PC-3 (cell line): ENCODE results near the gene STT3A. TPM values are rescaled to one million over a fixed set of nuclear protein-coding genes. Genes with fewer than 3 reads are reported as not detected.

ENCODE experiments used
- ATAC-seq: fragments of 200-7000 bp; cut with Tn5 transposase; 2 replicates; pipeline ENCODE4 v1.9.1; 2020; ENCODE audit warnings: mild to moderate bottlenecking, moderate library complexity
- BruUV-seq: library from RNA; stranded (reverse); fragments of 400-500 nt; replicated peaks from 2 replicates; lab custom pipeline; 2021; lab: Mats Ljungman, UMichigan
- CTCF ChIA-PET: fragments of 300-600 bp; sonication (Branson Sonifier 250); formaldehyde crosslinking; loops from one replicate; lab custom pipeline; 2022; ENCODE audit warnings: antibody characterized with exemption; lab: Charles Lee
- POLR2A ChIA-PET: fragments of 300-600 bp; sonication (Branson Sonifier 250); formaldehyde crosslinking; loops from one replicate; lab custom pipeline; 2022; ENCODE audit warnings: antibody characterized with exemption; ENCODE audit not compliant: unreplicated experiment; lab: Charles Lee
- DNase-seq: peaks from one replicate; pipeline ENCODE4 v3.0.0-alpha.2; 2015
- H2AFZ ChIP-seq: fragments of 300-600 bp; sonication (generic); 2 replicates; pipeline ENCODE4 v1.6.0; 2016; ENCODE audit warnings: antibody characterized with exemption, low read length
- H3F3A ChIP-seq: fragments of 300-600 bp; sonication (generic); one replicate; pipeline ENCODE4 v1.6.0; 2017; ENCODE audit warnings: antibody characterized with exemption, low read length, control low read depth, mild to moderate bottlenecking; ENCODE audit not compliant: unreplicated experiment
- H3K27ac ChIP-seq: fragments of 300-600 bp; sonication (generic); 2 replicates; pipeline ENCODE4 v1.5.1; 2016; ENCODE audit warnings: mild to moderate bottlenecking, low read length
- H3K27me3 ChIP-seq: fragments of 300-600 bp; sonication (generic); 2 replicates; pipeline ENCODE4 v1.6.1; 2016; ENCODE audit warnings: low read length, mixed read lengths
- H3K36me3 ChIP-seq: fragments of 300-600 bp; sonication (generic); 2 replicates; pipeline ENCODE4 v1.6.1; 2016; ENCODE audit warnings: low read depth, mixed run types, low read length, mixed read lengths
- H3K4me1 ChIP-seq: fragments of 300-600 bp; sonication (generic); 2 replicates; pipeline ENCODE4 v1.5.1; 2016; ENCODE audit warnings: low read length; ENCODE audit not compliant: insufficient read depth
- H3K4me2 ChIP-seq: fragments of 300-600 bp; sonication (generic); 2 replicates; pipeline ENCODE4 v1.6.0; 2016; ENCODE audit warnings: low read length
- H3K4me3 ChIP-seq: fragments of 300-600 bp; sonication (generic); 2 replicates; pipeline ENCODE4 v1.5.1; 2016; ENCODE audit warnings: mild to moderate bottlenecking, low read length, mixed read lengths
- H3K79me2 ChIP-seq: fragments of 300-600 bp; sonication (generic); 2 replicates; pipeline ENCODE4 v1.6.1; 2017; ENCODE audit warnings: low read length, mixed read lengths
- H3K9ac ChIP-seq: fragments of 300-600 bp; sonication (generic); 2 replicates; pipeline ENCODE4 v1.6.0; 2016; ENCODE audit warnings: mild to moderate bottlenecking, low read length
- H3K9me2 ChIP-seq: fragments of 300-600 bp; sonication (generic); replicated peaks from 2 replicates; pipeline ENCODE4 v1.6.1; 2016; ENCODE audit warnings: mixed run types, low read length, mixed read lengths
- H3K9me3 ChIP-seq: fragments of 300-600 bp; sonication (generic); 2 replicates; pipeline ENCODE4 v1.6.1; 2016; ENCODE audit warnings: low read length, mixed read lengths
- H4K20me1 ChIP-seq: fragments of 300-600 bp; sonication (generic); 2 replicates; pipeline ENCODE4 v1.6.1; 2016; ENCODE audit warnings: low read length, mixed read lengths
- EZH2 ChIP-seq: fragments of 300-600 bp; sonication (generic); IDR thresholded peaks from one replicate; pipeline ENCODE4 v1.6.1; 2017; ENCODE audit warnings: antibody characterized with exemption, mild to moderate bottlenecking, low read length; ENCODE audit not compliant: unreplicated experiment
- EZH2phosphoT487 ChIP-seq: fragments of 300-600 bp; sonication (generic); IDR thresholded peaks from 2 replicates; pipeline ENCODE4 v1.6.1; 2018; ENCODE audit warnings: mild to moderate bottlenecking, antibody characterized with exemption, low read length, borderline replicate concordance
- intact Hi-C: fragments of 100-400 bp; cut with micrococcal nuclease; formaldehyde crosslinking; loops from 2 replicates; pipeline ENCODE4 v1.9.0; 2023
- total RNA-seq: library from RNA; depleted of rRNA; stranded (reverse); fragments of >200 nt; gene quantifications from 2 replicates; pipeline ENCODE4 v1.2.3, GENCODE V29; 2014; rRNA removed
- TF ChIP-seq, protein P1 (sequence below): fragments of 300-600 bp; sonication (generic); conservative IDR thresholded peaks from 2 replicates; pipeline ENCODE4 v1.5.1; 2017; ENCODE audit warnings: antibody characterized with exemption, low read depth, mild to moderate bottlenecking, low read length

STT3A gene
- total RNA-seq, 1 experiment from 2014 or later, result 182 TPM

DNA sequence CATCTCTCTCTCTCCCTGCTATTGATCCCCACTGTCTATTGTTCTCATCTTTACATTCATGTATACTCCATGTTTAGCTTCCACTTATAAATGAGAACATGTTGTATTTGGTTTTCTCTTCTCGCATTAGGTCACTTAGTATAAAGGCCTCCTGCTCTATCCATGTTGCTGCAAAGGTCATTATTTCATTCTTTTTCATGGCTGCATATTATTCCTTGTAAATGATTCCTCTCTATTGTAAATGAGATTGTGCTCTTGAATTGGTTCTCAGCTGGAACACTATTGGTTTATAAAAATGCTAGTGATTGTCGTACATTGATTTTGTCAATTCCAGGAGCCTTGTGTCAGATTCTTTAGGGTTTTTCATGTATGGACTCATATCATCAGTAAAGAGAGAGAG lies 74.5 kb downstream of the STT3A start:
- ChIA-PET CTCF (no interaction called here), POLR2A (no interaction called here)
- intact Hi-C loops, result no loop called here
- H3K4me3 ChIP-seq, result no peak overlapping the region
- H3K4me2 ChIP-seq, result no peak overlapping the region
- no peaks in the 10 kb centered on the region for H4K20me1 ChIP-seq
- H3K4me1 ChIP-seq, result no peaks in the 10 kb centered on the region
- no peaks in the 10 kb centered on the region for H3K9me2 ChIP-seq
- ATAC-seq, result no peak
- no peaks in the 10 kb centered on the region for H3F3A ChIP-seq
- no peak overlapping the region for H3K9ac ChIP-seq
- no peak overlapping the region for H2AFZ ChIP-seq
- DNase-seq, result no peak
- H3K79me2 ChIP-seq, result no peaks in the 10 kb centered on the region
- no peak for TF ChIP-seq EZH2phosphoT487
- TF ChIP-seq, protein P1, sequence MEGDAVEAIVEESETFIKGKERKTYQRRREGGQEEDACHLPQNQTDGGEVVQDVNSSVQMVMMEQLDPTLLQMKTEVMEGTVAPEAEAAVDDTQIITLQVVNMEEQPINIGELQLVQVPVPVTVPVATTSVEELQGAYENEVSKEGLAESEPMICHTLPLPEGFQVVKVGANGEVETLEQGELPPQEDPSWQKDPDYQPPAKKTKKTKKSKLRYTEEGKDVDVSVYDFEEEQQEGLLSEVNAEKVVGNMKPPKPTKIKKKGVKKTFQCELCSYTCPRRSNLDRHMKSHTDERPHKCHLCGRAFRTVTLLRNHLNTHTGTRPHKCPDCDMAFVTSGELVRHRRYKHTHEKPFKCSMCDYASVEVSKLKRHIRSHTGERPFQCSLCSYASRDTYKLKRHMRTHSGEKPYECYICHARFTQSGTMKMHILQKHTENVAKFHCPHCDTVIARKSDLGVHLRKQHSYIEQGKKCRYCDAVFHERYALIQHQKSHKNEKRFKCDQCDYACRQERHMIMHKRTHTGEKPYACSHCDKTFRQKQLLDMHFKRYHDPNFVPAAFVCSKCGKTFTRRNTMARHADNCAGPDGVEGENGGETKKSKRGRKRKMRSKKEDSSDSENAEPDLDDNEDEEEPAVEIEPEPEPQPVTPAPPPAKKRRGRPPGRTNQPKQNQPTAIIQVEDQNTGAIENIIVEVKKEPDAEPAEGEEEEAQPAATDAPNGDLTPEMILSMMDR, result no peak
- BruUV-seq, result no TSS peak
- H3K36me3 ChIP-seq, result peaks cover 4% of the 10 kb centered on the region
- no peaks in the 10 kb centered on the region for H3K27me3 ChIP-seq
- H3K27ac ChIP-seq, result no peak overlapping the region
- H3K9me3 ChIP-seq, result no peaks in the 10 kb centered on the region

DNA sequence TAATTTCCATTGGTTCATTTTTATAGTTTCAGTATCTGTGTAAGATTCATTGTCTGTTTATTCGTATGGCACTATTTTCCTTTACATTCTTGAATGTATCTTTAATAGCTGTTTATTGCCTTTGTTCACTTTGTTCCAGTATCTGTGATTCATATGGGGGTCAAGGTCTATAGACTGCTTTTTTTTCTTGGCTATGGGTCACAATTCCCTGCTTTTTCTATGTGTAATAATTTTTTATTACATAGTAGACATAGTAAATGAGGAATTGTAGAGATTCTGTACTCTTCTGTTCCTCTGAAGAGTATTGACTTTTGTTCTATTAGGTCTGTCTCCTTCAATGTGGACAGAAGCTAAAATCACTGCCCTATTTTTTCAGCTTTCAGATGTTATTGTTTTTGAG lies 77.5 kb downstream of the STT3A start:
- Histone ChIP-seq H2AFZ (no peak overlapping the region), H3K79me2 (no peaks in the 10 kb centered on the region), H3K27me3 (no peaks in the 10 kb centered on the region), H3K4me2 (no peak overlapping the region), H3K9me2 (no peaks in the 10 kb centered on the region), H4K20me1 (no peaks in the 10 kb centered on the region), H3K4me1 (no peaks in the 10 kb centered on the region), H3F3A (no peaks in the 10 kb centered on the region), H3K36me3 (0 out of 2 replicates have a peak, but pooled peaks cover 4% of the 10 kb centered on the region), H3K4me3 (no peak overlapping the region), H3K9ac (no peak overlapping the region), H3K9me3 (no peaks in the 10 kb centered on the region), H3K27ac (no peak overlapping the region)
- intact Hi-C loops, result no loop called here
- peak; percentile 67 for ATAC-seq
- CTCF ChIA-PET, result no interaction called here
- no TSS peak for BruUV-seq
- POLR2A ChIA-PET, result no interaction called here
- no peak for DNase-seq
- TF ChIP-seq EZH2 (no peak), EZH2phosphoT487 (no peak)
- TF ChIP-seq, protein P1, result no peak

DNA sequence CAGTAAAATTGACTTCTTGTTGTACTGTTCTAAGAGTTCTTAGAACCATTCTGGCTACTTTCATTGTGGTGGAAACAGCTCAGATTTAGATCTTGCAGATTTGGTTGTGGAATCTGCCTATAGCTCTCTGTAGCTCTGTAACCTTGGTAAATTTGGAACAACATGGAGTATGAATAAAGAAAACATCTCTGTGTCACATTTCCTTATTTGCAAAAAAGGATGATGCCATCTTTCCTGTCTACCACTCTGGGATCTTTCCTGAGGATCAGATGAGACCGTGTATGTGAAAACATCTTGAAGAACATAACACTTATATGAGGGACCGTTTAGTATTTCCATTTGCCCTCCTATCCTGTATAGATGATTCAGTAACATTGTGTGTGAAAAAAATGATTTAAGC lies 78.9 kb downstream of the STT3A start:
- no peaks in the 10 kb centered on the region for H3K27me3 ChIP-seq
- BruUV-seq, result no TSS peak
- intact Hi-C loops, result no loop called here
- ChIA-PET POLR2A (no interaction called here), CTCF (no interaction called here)
- no peak overlapping the region for H3K9ac ChIP-seq
- no peak for ATAC-seq
- H3K4me3 ChIP-seq, result no peak overlapping the region
- no peak overlapping the region for H2AFZ ChIP-seq
- no peaks in the 10 kb centered on the region for H3F3A ChIP-seq
- TF ChIP-seq, protein P1, result no peak
- TF ChIP-seq EZH2phosphoT487 (no peak), EZH2 (no peak)
- H3K27ac ChIP-seq, result no peak overlapping the region
- H3K9me3 ChIP-seq, result no peaks in the 10 kb centered on the region
- DNase-seq, result no peak
- H3K9me2 ChIP-seq, result no peaks in the 10 kb centered on the region
- H3K36me3 ChIP-seq, result 0 out of 2 replicates have a peak, but pooled peaks cover 7% of the 10 kb centered on the region
- no peaks in the 10 kb centered on the region for H3K4me1 ChIP-seq
- H4K20me1 ChIP-seq, result no peaks in the 10 kb centered on the region
- no peak overlapping the region for H3K4me2 ChIP-seq
- H3K79me2 ChIP-seq, result no peaks in the 10 kb centered on the region

Other genes with a start within 250 kb of the STT3A start
- 1.3 TPM in 1 of 2 replicates, not detected in the other for gene FEZ1, start 96.6 kb upstream of the STT3A start, total RNA-seq
- gene EI24, start 23.4 kb upstream of the STT3A start, total RNA-seq, result 154 and 166 TPM in 2 replicates
- 49.8 and 64.7 TPM in 2 replicates for gene CHEK1, start 32.3 kb downstream of the STT3A start, total RNA-seq
- gene ACRV1, start 88.0 kb downstream of the STT3A start, total RNA-seq, result not detected in 2 replicates
- not detected in 2 replicates for gene PATE1, start 153.4 kb downstream of the STT3A start, total RNA-seq
- not detected in 2 replicates for gene PATE2, start 186.0 kb downstream of the STT3A start, total RNA-seq
- not detected in 2 replicates for gene PATE3, start 195.3 kb downstream of the STT3A start, total RNA-seq
- gene PATE4, start 240.5 kb downstream of the STT3A start, total RNA-seq, result not detected in 2 replicates